Measurements from ENCODE around the gene DYDC2.
"Not testable (repeated sequence)": the region's sequence is repeated elsewhere in the genome, so short reads cannot be mapped to it uniquely, and the experiment has no call there.

DYDC2 gene

DNA sequence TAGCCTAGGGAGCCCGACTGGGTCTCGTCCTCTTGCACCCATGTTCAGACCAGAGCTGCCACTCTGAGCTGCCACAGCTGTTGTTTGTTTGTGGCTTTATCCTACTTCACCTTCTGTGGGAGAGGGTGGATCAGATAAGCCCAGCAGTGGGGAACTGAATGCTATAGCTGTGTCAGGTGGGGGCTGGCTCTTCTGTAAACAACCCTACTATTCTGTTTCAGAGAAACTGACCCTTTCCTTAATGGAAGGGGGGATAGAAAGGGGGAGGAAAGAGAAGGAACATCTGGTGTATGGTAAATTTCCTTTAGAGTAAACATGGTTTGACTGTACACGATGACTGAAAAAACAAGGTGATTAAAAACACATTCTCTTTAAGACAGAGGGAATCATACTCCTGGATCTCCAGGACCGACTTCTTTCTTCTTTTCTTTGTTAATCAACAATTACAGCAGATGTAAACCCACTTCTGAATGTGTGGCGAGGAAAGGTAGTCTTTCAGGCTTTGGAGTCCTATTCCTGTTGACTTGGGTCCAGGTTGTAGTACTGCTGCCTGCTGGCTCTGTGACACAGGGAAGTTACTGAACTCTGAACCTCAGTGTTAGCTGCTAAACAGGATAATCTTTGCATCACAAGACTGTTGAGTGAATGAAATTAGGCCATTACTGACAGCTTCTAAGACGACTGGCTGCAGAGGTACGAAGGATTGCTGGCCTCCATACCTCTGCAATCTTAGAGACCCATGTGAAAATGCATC is 57.7 kb downstream of the DYDC2 start:
- DNase-seq (ENCODE audit: low spot score), result no peak

DNA sequence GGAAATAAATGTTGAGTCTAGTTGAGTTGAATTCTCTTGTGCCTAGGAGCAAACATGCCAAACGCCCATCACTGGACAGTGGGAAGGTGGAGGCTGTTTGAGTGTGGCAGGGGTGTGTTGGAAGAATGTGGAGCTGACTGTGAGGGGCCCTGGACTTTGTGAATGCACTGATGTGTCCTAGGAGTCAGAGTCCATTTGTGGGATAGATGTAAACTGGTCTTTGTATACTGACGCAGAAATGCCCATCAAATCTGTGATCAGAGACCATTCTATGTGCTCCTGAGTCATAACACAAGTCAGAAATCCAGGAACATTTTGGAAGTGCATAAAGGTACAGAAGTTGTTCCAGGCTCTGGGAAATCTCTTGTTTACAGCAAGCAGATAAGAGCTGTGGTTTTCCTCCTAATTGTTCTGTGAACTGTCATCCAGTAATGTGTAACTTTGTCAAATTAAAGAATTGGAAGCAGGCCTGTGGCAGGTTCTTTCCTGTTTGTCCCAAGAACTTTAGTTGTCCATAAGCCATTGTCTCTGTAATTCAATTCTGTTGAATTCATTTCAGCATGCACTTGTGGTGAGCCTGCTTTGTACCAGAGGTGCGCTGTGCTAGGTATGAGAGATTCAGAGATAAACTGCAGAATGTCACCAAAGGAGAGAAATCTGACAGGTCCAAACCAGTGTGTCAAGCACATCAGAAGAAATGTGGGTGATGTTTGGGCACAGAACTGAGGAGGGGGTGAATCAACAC is 59.3 kb downstream of the DYDC2 start:
- DNase-seq (ENCODE audit: low spot score), result no peak

DNA sequence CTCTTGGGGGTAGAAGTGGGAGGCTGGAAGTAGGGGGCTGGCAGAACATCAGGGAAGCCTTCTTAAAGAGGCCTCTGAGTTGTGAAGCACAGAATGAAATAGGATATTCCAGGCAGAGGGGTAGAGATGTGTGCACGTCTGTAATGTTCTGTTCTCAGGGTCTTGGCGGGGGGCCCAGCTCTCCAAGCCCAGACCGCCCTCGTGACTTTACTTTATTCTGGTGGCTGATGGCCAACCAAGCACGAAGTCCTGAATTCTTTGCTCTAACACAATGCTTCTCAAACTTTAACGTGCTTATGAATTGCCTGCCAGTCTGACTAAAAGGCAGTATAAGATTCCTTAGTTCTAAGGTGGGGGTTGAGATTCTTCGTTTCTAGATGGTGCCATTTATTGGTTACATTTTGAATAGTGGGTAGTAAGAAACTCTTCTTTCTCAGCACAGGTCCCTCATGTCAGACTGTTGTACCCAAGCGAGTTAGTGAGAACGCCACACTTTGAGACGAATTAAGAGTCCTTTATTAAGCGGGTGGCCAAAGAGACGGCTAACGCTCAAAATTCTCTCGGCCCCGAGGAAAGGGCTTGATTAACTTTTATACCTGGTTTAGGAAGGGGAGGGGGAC is 60.0 kb downstream of the DYDC2 start:
- no peak for DNase-seq (ENCODE audit: low spot score)

DNA sequence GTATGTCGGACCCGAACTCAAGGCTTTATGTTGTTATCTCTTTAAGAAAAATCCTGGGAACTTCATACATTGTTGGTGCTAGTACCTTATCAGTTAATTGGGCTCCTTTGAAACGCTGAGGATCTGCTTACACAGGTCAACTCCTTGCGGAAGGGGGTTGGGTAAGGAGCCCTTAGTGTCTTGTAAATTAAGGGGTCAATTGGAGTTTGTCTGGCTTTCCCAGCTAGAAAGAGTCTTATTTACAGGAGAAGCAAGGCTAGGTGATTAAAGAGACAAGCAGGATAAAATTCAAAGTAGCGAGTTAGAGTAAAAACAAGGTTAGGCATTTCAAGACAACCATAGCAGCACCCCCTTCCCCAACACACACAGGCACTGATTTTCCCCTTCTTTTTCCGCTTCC is 60.7 kb downstream of the DYDC2 start:
- not testable (repeated sequence) for DNase-seq (ENCODE audit: low spot score)

Data from ecto neural progenitor cell (in vitro differentiated cells).